Measurements from ENCODE around the gene NKD1.

GRCh38 chr16:50640391-50640790 is 92.2 kb downstream of the NKD1 start:
- TF ChIP-seq POLR2AphosphoS5 (IDR thresholded peaks at IDR 0.05; ENCODE audit: low read depth, low read length): no peak
- no peak for TF ChIP-seq TAF1 (IDR thresholded peaks at IDR 0.05; ENCODE audit: borderline replicate concordance, insufficient read depth, low read length)
- TF ChIP-seq REST (IDR thresholded peaks at IDR 0.05; ENCODE audit: insufficient read depth in 1 of 2, low read depth in 2 of 2, low read length in 2 of 2): no peak
- no peak for TF ChIP-seq FOXP2 (optimal IDR thresholded peaks at IDR 0.05; ENCODE audit: borderline replicate concordance, extremely low read depth, extremely low read length, insufficient read depth)
